PC-3 (cell line): ENCODE measurements around the gene CHST14.

ENCODE experiments used
- EZH2 ChIP-seq: fragments of 300-600 bp; sonication (generic); IDR thresholded peaks from one replicate; pipeline ENCODE4 v1.6.1; 2017; ENCODE audit warnings: antibody characterized with exemption, mild to moderate bottlenecking, low read length; ENCODE audit not compliant: unreplicated experiment
- EZH2phosphoT487 ChIP-seq: fragments of 300-600 bp; sonication (generic); IDR thresholded peaks from 2 replicates; pipeline ENCODE4 v1.6.1; 2018; ENCODE audit warnings: mild to moderate bottlenecking, antibody characterized with exemption, low read length, borderline replicate concordance
- TF ChIP-seq, protein P1 (sequence below): fragments of 300-600 bp; sonication (generic); conservative IDR thresholded peaks from 2 replicates; pipeline ENCODE4 v1.5.1; 2017; ENCODE audit warnings: antibody characterized with exemption, low read depth, mild to moderate bottlenecking, low read length

- TF ChIP-seq, protein P1, sequence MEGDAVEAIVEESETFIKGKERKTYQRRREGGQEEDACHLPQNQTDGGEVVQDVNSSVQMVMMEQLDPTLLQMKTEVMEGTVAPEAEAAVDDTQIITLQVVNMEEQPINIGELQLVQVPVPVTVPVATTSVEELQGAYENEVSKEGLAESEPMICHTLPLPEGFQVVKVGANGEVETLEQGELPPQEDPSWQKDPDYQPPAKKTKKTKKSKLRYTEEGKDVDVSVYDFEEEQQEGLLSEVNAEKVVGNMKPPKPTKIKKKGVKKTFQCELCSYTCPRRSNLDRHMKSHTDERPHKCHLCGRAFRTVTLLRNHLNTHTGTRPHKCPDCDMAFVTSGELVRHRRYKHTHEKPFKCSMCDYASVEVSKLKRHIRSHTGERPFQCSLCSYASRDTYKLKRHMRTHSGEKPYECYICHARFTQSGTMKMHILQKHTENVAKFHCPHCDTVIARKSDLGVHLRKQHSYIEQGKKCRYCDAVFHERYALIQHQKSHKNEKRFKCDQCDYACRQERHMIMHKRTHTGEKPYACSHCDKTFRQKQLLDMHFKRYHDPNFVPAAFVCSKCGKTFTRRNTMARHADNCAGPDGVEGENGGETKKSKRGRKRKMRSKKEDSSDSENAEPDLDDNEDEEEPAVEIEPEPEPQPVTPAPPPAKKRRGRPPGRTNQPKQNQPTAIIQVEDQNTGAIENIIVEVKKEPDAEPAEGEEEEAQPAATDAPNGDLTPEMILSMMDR: no peak
- no peak for TF ChIP-seq EZH2phosphoT487
- no peak for TF ChIP-seq EZH2
Observed at GRCh38 chr15:40438712-40439111, 32.1 kb upstream of the CHST14 start.
